PC-3 (cell line): Measurements from ENCODE around the gene CLIC5. TPM values are rescaled to one million over a fixed set of nuclear protein-coding genes. Genes with fewer than 3 reads are reported as not detected.

Experiments
- ATAC-seq: fragments of 200-7000 bp; cut with Tn5 transposase; 2 replicates; pipeline ENCODE4 v1.9.1; 2020; ENCODE audit warnings: mild to moderate bottlenecking, moderate library complexity
- BruUV-seq: library from RNA; stranded (reverse); fragments of 400-500 nt; replicated peaks from 2 replicates; lab custom pipeline; 2021; lab: Mats Ljungman, UMichigan
- CTCF ChIA-PET: fragments of 300-600 bp; sonication (Branson Sonifier 250); formaldehyde crosslinking; loops from one replicate; lab custom pipeline; 2022; ENCODE audit warnings: antibody characterized with exemption; lab: Charles Lee
- POLR2A ChIA-PET: fragments of 300-600 bp; sonication (Branson Sonifier 250); formaldehyde crosslinking; loops from one replicate; lab custom pipeline; 2022; ENCODE audit warnings: antibody characterized with exemption; ENCODE audit not compliant: unreplicated experiment; lab: Charles Lee
- DNase-seq: peaks from one replicate; pipeline ENCODE4 v3.0.0-alpha.2; 2015
- H2AFZ ChIP-seq: fragments of 300-600 bp; sonication (generic); 2 replicates; pipeline ENCODE4 v1.6.0; 2016; ENCODE audit warnings: antibody characterized with exemption, low read length
- H3F3A ChIP-seq: fragments of 300-600 bp; sonication (generic); one replicate; pipeline ENCODE4 v1.6.0; 2017; ENCODE audit warnings: antibody characterized with exemption, low read length, control low read depth, mild to moderate bottlenecking; ENCODE audit not compliant: unreplicated experiment
- H3K27ac ChIP-seq: fragments of 300-600 bp; sonication (generic); 2 replicates; pipeline ENCODE4 v1.5.1; 2016; ENCODE audit warnings: mild to moderate bottlenecking, low read length
- H3K27me3 ChIP-seq: fragments of 300-600 bp; sonication (generic); 2 replicates; pipeline ENCODE4 v1.6.1; 2016; ENCODE audit warnings: low read length, mixed read lengths
- H3K36me3 ChIP-seq: fragments of 300-600 bp; sonication (generic); 2 replicates; pipeline ENCODE4 v1.6.1; 2016; ENCODE audit warnings: low read depth, mixed run types, low read length, mixed read lengths
- H3K4me1 ChIP-seq: fragments of 300-600 bp; sonication (generic); 2 replicates; pipeline ENCODE4 v1.5.1; 2016; ENCODE audit warnings: low read length; ENCODE audit not compliant: insufficient read depth
- H3K4me2 ChIP-seq: fragments of 300-600 bp; sonication (generic); 2 replicates; pipeline ENCODE4 v1.6.0; 2016; ENCODE audit warnings: low read length
- H3K4me3 ChIP-seq: fragments of 300-600 bp; sonication (generic); 2 replicates; pipeline ENCODE4 v1.5.1; 2016; ENCODE audit warnings: mild to moderate bottlenecking, low read length, mixed read lengths
- H3K79me2 ChIP-seq: fragments of 300-600 bp; sonication (generic); 2 replicates; pipeline ENCODE4 v1.6.1; 2017; ENCODE audit warnings: low read length, mixed read lengths
- H3K9ac ChIP-seq: fragments of 300-600 bp; sonication (generic); 2 replicates; pipeline ENCODE4 v1.6.0; 2016; ENCODE audit warnings: mild to moderate bottlenecking, low read length
- H3K9me2 ChIP-seq: fragments of 300-600 bp; sonication (generic); replicated peaks from 2 replicates; pipeline ENCODE4 v1.6.1; 2016; ENCODE audit warnings: mixed run types, low read length, mixed read lengths
- H3K9me3 ChIP-seq: fragments of 300-600 bp; sonication (generic); 2 replicates; pipeline ENCODE4 v1.6.1; 2016; ENCODE audit warnings: low read length, mixed read lengths
- H4K20me1 ChIP-seq: fragments of 300-600 bp; sonication (generic); 2 replicates; pipeline ENCODE4 v1.6.1; 2016; ENCODE audit warnings: low read length, mixed read lengths
- EZH2 ChIP-seq: fragments of 300-600 bp; sonication (generic); IDR thresholded peaks from one replicate; pipeline ENCODE4 v1.6.1; 2017; ENCODE audit warnings: antibody characterized with exemption, mild to moderate bottlenecking, low read length; ENCODE audit not compliant: unreplicated experiment
- EZH2phosphoT487 ChIP-seq: fragments of 300-600 bp; sonication (generic); IDR thresholded peaks from 2 replicates; pipeline ENCODE4 v1.6.1; 2018; ENCODE audit warnings: mild to moderate bottlenecking, antibody characterized with exemption, low read length, borderline replicate concordance
- intact Hi-C: fragments of 100-400 bp; cut with micrococcal nuclease; formaldehyde crosslinking; loops from 2 replicates; pipeline ENCODE4 v1.9.0; 2023
- total RNA-seq: library from RNA; depleted of rRNA; stranded (reverse); fragments of >200 nt; gene quantifications from 2 replicates; pipeline ENCODE4 v1.2.3, GENCODE V29; 2014
- TF ChIP-seq, protein P1 (sequence below): fragments of 300-600 bp; sonication (generic); conservative IDR thresholded peaks from 2 replicates; pipeline ENCODE4 v1.5.1; 2017; ENCODE audit warnings: antibody characterized with exemption, low read depth, mild to moderate bottlenecking, low read length

Gene CLIC5
- total RNA-seq, 1 experiment from 2014 or later, result not detected

DNA sequence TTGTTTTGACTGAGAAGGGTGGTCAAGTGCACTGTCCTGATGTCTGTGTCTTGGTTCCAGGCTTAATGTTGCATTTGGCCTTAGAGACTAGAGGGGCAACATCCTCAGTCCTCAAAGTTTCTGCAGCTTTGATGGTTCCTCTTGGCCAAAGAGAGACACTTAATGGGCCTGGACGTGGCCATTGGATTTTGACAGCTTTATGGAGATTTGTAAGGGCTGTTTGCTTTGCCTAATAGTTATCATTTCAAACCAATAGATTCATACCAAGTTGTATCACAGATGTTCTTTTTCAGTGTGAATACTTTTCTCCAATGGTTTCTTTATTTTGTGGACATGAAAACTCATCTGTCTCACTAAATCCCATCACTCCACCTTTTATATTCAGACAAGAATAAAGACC lies 45.8 kb upstream of the CLIC5 start:
- H3K36me3 ChIP-seq, result no peaks in the 10 kb centered on the region
- DNase-seq, result no peak
- H3F3A ChIP-seq, result no peaks in the 10 kb centered on the region
- no peak for TF ChIP-seq EZH2
- TF ChIP-seq EZH2phosphoT487, result no peak
- TF ChIP-seq, protein P1, sequence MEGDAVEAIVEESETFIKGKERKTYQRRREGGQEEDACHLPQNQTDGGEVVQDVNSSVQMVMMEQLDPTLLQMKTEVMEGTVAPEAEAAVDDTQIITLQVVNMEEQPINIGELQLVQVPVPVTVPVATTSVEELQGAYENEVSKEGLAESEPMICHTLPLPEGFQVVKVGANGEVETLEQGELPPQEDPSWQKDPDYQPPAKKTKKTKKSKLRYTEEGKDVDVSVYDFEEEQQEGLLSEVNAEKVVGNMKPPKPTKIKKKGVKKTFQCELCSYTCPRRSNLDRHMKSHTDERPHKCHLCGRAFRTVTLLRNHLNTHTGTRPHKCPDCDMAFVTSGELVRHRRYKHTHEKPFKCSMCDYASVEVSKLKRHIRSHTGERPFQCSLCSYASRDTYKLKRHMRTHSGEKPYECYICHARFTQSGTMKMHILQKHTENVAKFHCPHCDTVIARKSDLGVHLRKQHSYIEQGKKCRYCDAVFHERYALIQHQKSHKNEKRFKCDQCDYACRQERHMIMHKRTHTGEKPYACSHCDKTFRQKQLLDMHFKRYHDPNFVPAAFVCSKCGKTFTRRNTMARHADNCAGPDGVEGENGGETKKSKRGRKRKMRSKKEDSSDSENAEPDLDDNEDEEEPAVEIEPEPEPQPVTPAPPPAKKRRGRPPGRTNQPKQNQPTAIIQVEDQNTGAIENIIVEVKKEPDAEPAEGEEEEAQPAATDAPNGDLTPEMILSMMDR, result no peak
- peaks cover 72% of the 10 kb centered on the region for H3K27me3 ChIP-seq
- H3K9me2 ChIP-seq, result no peaks in the 10 kb centered on the region
- ChIA-PET CTCF (no interaction called here), POLR2A (no interaction called here)
- H3K9ac ChIP-seq, result no peak overlapping the region
- no peak overlapping the region for H3K4me3 ChIP-seq
- H4K20me1 ChIP-seq, result no peaks in the 10 kb centered on the region
- H3K79me2 ChIP-seq, result no peaks in the 10 kb centered on the region
- BruUV-seq, result no TSS peak
- no peak for ATAC-seq
- H3K9me3 ChIP-seq, result no peaks in the 10 kb centered on the region
- no peak overlapping the region for H3K4me2 ChIP-seq
- H3K4me1 ChIP-seq, result 0 out of 2 replicates have a peak, but pooled peaks cover 4% of the 10 kb centered on the region
- no peak overlapping the region for H3K27ac ChIP-seq
- H2AFZ ChIP-seq, result no peak overlapping the region
- intact Hi-C loops, result no loop called here

DNA sequence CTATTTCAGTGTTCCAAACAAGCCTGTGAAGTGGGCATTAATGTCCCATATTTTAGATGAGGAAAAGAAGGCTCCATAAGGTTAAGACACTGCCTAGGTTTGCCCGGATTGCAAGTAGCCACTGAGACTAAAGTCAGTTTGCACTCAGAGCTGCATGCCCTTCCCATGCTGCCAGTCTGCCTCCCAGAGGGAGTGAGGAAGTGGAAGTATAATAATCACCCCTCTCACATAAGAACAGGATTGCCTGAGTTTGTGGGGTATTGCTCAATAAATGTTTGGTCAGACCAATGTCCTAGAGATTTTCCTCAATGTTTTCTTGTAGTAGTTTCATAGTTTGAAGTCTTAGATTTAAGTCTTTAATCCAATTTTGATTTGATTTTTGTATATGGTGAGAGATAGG lies 43.9 kb upstream of the CLIC5 start:
- intact Hi-C loops, result no loop called here
- Histone ChIP-seq H3K4me3 (no peak overlapping the region), H2AFZ (no peak overlapping the region), H3K4me1 (0 out of 2 replicates have a peak, but pooled peaks cover 4% of the 10 kb centered on the region), H4K20me1 (no peaks in the 10 kb centered on the region), H3K9me2 (no peaks in the 10 kb centered on the region), H3K79me2 (no peaks in the 10 kb centered on the region), H3K9ac (no peak overlapping the region), H3K36me3 (no peaks in the 10 kb centered on the region), H3K9me3 (no peaks in the 10 kb centered on the region), H3K4me2 (no peak overlapping the region), H3K27ac (no peak overlapping the region), H3F3A (no peaks in the 10 kb centered on the region), H3K27me3 (peaks cover 71% of the 10 kb centered on the region)
- no peak for TF ChIP-seq EZH2
- TF ChIP-seq, protein P1, result no peak
- no peak for TF ChIP-seq EZH2phosphoT487
- POLR2A ChIA-PET, result no interaction called here
- ATAC-seq, result no peak
- no peak for DNase-seq
- BruUV-seq, result no TSS peak
- CTCF ChIA-PET, result no interaction called here

DNA sequence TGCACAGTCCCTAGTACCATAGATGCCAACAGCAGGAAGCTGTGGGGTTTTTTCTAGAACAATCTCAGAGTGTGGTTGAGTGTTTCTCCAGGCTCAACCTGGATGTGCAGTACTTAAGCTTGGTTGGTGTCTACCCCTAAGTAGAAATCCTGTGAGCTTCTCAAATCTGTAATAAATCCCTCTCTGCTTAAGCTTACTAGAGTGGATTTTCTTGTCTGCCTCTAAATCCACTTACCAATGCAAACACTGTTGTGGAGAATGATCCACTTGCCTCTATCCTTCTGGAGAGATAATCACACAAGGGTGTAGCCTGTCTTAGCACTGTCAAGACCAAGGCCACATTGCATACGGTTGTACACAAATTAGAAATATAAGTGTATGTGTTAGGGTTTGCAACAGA lies 43.3 kb upstream of the CLIC5 start:
- Histone ChIP-seq H3K36me3 (no peaks in the 10 kb centered on the region), H3F3A (no peaks in the 10 kb centered on the region), H3K9ac (no peak overlapping the region), H3K79me2 (no peaks in the 10 kb centered on the region), H3K4me1 (0 out of 2 replicates have a peak, but pooled peaks cover 4% of the 10 kb centered on the region), H3K4me3 (no peak overlapping the region), H4K20me1 (no peaks in the 10 kb centered on the region), H3K27me3 (peaks cover 71% of the 10 kb centered on the region), H3K27ac (no peak overlapping the region), H3K4me2 (no peak overlapping the region), H2AFZ (no peak overlapping the region), H3K9me2 (no peaks in the 10 kb centered on the region), H3K9me3 (no peaks in the 10 kb centered on the region)
- intact Hi-C loops, result no loop called here
- ATAC-seq (no peak), DNase-seq (no peak)
- ChIA-PET POLR2A (no interaction called here), CTCF (no interaction called here)
- BruUV-seq, result no TSS peak
- TF ChIP-seq, protein P1, result no peak
- TF ChIP-seq EZH2phosphoT487 (no peak), EZH2 (no peak)
